Left lung (tissue), 10 donors: ENCODE data around the gene RTN4RL1. TPM values are rescaled to one million over a fixed set of nuclear protein-coding genes. Genes with fewer than 3 reads are reported as not detected.

Source experiments
- ATAC-seq: fragments of 200-7000 bp; cut with Tn5 transposase; one replicate; pipeline ENCODE4 v1.9.1; 2020; ENCODE audit warnings: moderate library complexity
- DNase-seq, 4 donors: peaks; one replicate each; pipeline ENCODE4 v3.0.0-alpha.2; 2013 to 2020
- H3K27ac ChIP-seq, 2 donors: fragments of 200-600 bp; sonication (generic) in 1 of 2; one replicate each; pipeline versions ENCODE4 v1.5.0 to v1.8.0; 2020 to 2021
- H3K27me3 ChIP-seq, 2 donors: fragments of 200-600 bp; sonication (generic) in 1 of 2; one replicate each; pipeline versions ENCODE4 v1.5.0 to v1.8.0; 2020 to 2021
- H3K36me3 ChIP-seq, 2 donors: fragments of 200-600 bp; sonication (generic) in 1 of 2; one replicate each; pipeline versions ENCODE4 v1.5.0 to v1.8.0; 2020 to 2021
- H3K4me1 ChIP-seq, 2 donors: fragments of 200-600 bp; one replicate each; pipeline ENCODE4 v1.8.0; 2021
- H3K4me3 ChIP-seq, 2 donors: fragments of 200-600 bp; sonication (generic) in 1 of 2; one replicate each; pipeline versions ENCODE4 v1.5.0 to v1.8.0; 2020 to 2021; ENCODE audit warnings: mild to moderate bottlenecking in 1 of 2
- H3K9me3 ChIP-seq, 2 donors: fragments of 200-600 bp; sonication (generic) in 1 of 2; one replicate each; pipeline versions ENCODE4 v1.5.0 to v1.8.0; 2020 to 2021
- CTCF ChIP-seq, 2 donors: fragments of 200-600 bp; sonication (generic) in 1 of 2; IDR thresholded peaks; one replicate each; pipeline versions ENCODE4 v1.5.0 to v1.8.0; 2021; ENCODE audit warnings: antibody characterized with exemption in 2 of 2
- intact Hi-C, 2 donors: fragments of 100-400 bp; cut with DNase I; formaldehyde crosslinking; loops; one replicate each; pipeline versions ENCODE4 v1.11.2 to v1.14.2; 2022
- polyA plus RNA-seq, 6 donors: library from polyadenylated mRNA; unstranded; fragments of 120-200 nt; gene quantifications; one replicate each; pipeline ENCODE4 v1.2.1, GENCODE V29; 2013; ENCODE audit not compliant: insufficient read length in 6 of 6
- total RNA-seq, 2 donors: library from RNA; stranded (reverse); fragmentation: NEBNext Ultra II Directional; extraction: Animal tissue kit (Norgen Biotek cat#: 25700); gene quantifications; one replicate each; pipeline ENCODE4 v1.2.1, GENCODE V29; 2021
- donor health status: DM: no; HTN: yes; CAD: no.
- donor health status: DM: no; HTN: no; CAD: no.

Gene RTN4RL1
- total and polyA plus RNA-seq, 8 donors = 0.34 to 5.1 (median 0.51) TPM

DNA sequence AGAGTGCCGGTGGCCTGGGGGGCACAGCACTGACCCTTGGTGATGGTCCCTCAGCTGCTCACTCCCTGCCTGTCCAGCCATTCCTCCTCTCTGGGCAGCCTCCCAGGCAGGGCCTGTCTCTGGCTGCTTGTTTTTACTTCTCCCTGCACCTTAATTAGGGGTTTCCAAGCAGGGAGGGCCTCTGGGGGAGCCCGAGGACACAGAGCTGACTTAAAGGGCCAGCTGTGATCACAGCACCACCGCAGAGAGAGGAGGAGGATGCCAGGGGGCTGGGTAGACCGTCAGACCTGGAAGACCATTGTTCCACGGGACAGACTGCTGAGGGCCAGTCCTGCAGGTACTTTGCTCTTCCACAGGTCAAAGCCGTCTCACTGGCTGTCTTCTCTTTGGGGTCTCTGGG is 3.6 kb upstream of the RTN4RL1 start:
- H3K4me1 ChIP-seq = peaks cover 20 to 41% of the 10 kb centered on the region in 2 donors
- intact Hi-C loops = loop anchor here in 1 of 2 donors (5.0 kb wide), 1 partner anchor 121 kb away; no protein-coding TSS in a partner anchor
- peaks cover 0 to 4% of the 10 kb centered on the region in 2 donors for H3K36me3 ChIP-seq
- no peak overlapping the region for H3K27ac ChIP-seq
- TF ChIP-seq CTCF (IDR thresholded peaks at IDR 0.05) = no peak
- DNase-seq = no peak
- H3K9me3 ChIP-seq = no peaks in the 10 kb centered on the region
- ATAC-seq = no peak
- H3K4me3 ChIP-seq = no peak overlapping the region
- peaks cover 19 to 66% of the 10 kb centered on the region in 2 donors for H3K27me3 ChIP-seq

GRCh38 chr17:2028234-2028614 is 3.1 kb upstream of the RTN4RL1 start:
- ATAC-seq = no peak
- Histone ChIP-seq H3K9me3 (no peaks in the 10 kb centered on the region), H3K4me1 (peaks cover 20 to 46% of the 10 kb centered on the region in 2 donors), H3K27ac (no peak overlapping the region), H3K36me3 (no peaks in the 10 kb centered on the region), H3K27me3 (peaks cover 20 to 71% of the 10 kb centered on the region in 2 donors), H3K4me3 (no peak overlapping the region)
- TF ChIP-seq CTCF (IDR thresholded peaks at IDR 0.05) = no peak
- no peak for DNase-seq
- intact Hi-C loops = loop anchor here in 1 of 2 donors (5.0 kb wide), 1 partner anchor 121 kb away; no protein-coding TSS in a partner anchor

DNA sequence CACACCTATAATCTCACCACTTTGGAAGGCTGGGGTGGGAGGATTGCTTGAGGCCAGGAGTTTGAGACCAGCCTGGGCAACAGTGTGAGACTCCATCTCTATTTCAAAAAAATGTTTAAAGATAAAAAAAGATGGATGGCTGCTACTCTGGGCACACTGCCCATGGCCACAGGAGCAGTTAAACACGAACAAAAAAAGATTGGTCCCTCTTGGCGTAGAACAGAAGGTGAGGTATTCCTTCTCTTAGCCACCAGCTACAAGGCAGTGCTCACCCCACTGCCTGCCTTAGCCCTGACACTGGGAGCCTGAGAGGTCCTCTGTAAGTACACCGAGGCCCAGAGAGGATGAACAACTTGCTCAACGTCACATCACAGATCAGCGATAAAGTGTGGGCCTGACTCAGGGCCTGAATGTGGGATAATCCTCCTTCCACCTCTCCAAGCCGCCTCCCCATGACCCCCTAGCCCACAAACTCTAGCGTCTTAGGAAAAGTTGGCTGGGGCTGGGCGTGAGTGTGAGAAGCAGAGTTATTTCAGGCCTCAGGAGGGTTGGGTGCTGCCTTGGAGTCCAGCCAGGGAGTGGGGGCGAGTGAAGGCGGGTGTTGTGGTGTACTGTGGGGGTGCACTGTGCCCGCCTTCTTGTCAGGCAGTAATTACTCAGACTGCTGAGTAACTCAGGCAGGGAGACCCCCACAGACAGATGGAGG is 2.5 kb upstream of the RTN4RL1 start:
- Histone ChIP-seq H3K27me3 (peaks cover 20 to 76% of the 10 kb centered on the region in 2 donors), H3K27ac (no peak overlapping the region), H3K4me1 (peaks cover 20 to 52% of the 10 kb centered on the region in 2 donors), H3K36me3 (no peaks in the 10 kb centered on the region), H3K9me3 (no peaks in the 10 kb centered on the region), H3K4me3 (no peak overlapping the region)
- no peak for TF ChIP-seq CTCF (IDR thresholded peaks at IDR 0.05)
- intact Hi-C loops = loop anchor here in 1 of 2 donors (5.0 kb wide), 1 partner anchor 120 kb away; no protein-coding TSS in a partner anchor
- ATAC-seq (no peak), DNase-seq (no peak)

- Histone ChIP-seq H3K4me1 (peaks cover 16 to 41% of the 10 kb centered on the region in 2 donors), H3K36me3 (no peaks in the 10 kb centered on the region), H3K27ac (no peak overlapping the region), H3K27me3 (peaks cover 20 to 90% of the 10 kb centered on the region in 2 donors), H3K9me3 (no peaks in the 10 kb centered on the region), H3K4me3 (peak overlapping the region; percentile 42 to 51)
- peak; percentile 41 to 53 for TF ChIP-seq CTCF (IDR thresholded peaks at IDR 0.05)
- DNase-seq (peak in 3 of 4 donors; percentile 62 to 85 (median 77)), ATAC-seq (peak; percentile 59)
- intact Hi-C loops = loop anchor here in 1 of 2 donors (5.0 kb wide), 1 partner anchor 118 kb away; no protein-coding TSS in a partner anchor
Observed at GRCh38 chr17:2025622-2026309, 632 bp upstream of the RTN4RL1 start.
